NCI-H510A treated with DMSO at 0.1 percent for 48 hours (cell line): Measurements from ENCODE around the gene PCGF6.
A peak's percentile ranks its signal among the peaks of the same experiment; 100 is the strongest.
"Not testable (repeated sequence)": the region's sequence is repeated elsewhere in the genome, so short reads cannot be mapped to it uniquely, and the experiment has no call there.

Experiments
- DNase-seq: peaks from one replicate; lab custom pipeline; 2025; lab: John Stamatoyannopoulos, UW

PCGF6 gene

GRCh38 chr10:103350517-103351260 is at the start of gene PCGF6:
TSS of gene PCGF6 (minus strand) at chr10:103351140. CDS start at chr10:103351066, 74 bp downstream.
- DNase-seq, result peak; percentile 87

- no peak for DNase-seq
These were observed 46.4 kb upstream of the PCGF6 start for GRCh38 chr10:103397191-103397825.

GRCh38 chr10:103396789-103397087 is 45.8 kb upstream of the PCGF6 start:
- no peak for DNase-seq

GRCh38 chr10:103396067-103396788 is 45.3 kb upstream of the PCGF6 start, which contains the start of the genes ATP5MK and PDCD11:
TSS of gene ATP5MK (minus strand) at chr10:103396475. CDS start at chr10:103392457, 4,018 bp downstream.
TSS of gene PDCD11 (plus strand) at chr10:103396626. CDS start at chr10:103398427, 1,801 bp downstream.
- peak; percentile 98 for DNase-seq

- no peak for DNase-seq
These were observed 44.8 kb upstream of the PCGF6 start for GRCh38 chr10:103395754-103396066.

- no peak for DNase-seq
These were observed 43.2 kb upstream of the PCGF6 start for GRCh38 chr10:103394180-103394579.

- DNase-seq, result no peak
These were observed 31.8 kb upstream of the PCGF6 start for GRCh38 chr10:103382769-103383168.

- no peak for DNase-seq
These were observed 23.3 kb upstream of the PCGF6 start for GRCh38 chr10:103374263-103374662.

GRCh38 chr10:103373544-103373943 is 22.6 kb upstream of the PCGF6 start:
- DNase-seq, result no peak

GRCh38 chr10:103367782-103368518 is 17.0 kb upstream of the PCGF6 start, which contains the start of gene TAF5:
TSS of gene TAF5 (plus strand) at chr10:103367976. CDS start at chr10:103367990, 14 bp downstream.
- DNase-seq, result peak; percentile 97

- DNase-seq, result peak; percentile 50
These were observed 16.4 kb upstream of the PCGF6 start for GRCh38 chr10:103367379-103367781.

GRCh38 chr10:103360791-103361190 is 9.9 kb upstream of the PCGF6 start:
- not testable (repeated sequence) for DNase-seq

GRCh38 chr10:103359493-103359892 is 8.6 kb upstream of the PCGF6 start:
- not testable (repeated sequence) for DNase-seq

GRCh38 chr10:103355906-103356599 is 5.1 kb upstream of the PCGF6 start:
- no peak for DNase-seq

GRCh38 chr10:103354567-103354966 is 3.6 kb upstream of the PCGF6 start:
- not testable (repeated sequence) for DNase-seq

GRCh38 chr10:103353281-103353680 is 2.3 kb upstream of the PCGF6 start:
- no peak for DNase-seq

GRCh38 chr10:103350175-103350516 is 794 bp downstream of the PCGF6 start:
- DNase-seq, result no peak

- no peak for DNase-seq
These were observed 14.6 kb downstream of the PCGF6 start for GRCh38 chr10:103336370-103336769.

- DNase-seq, result no peak
These were observed 16.4 kb downstream of the PCGF6 start for GRCh38 chr10:103334567-103334966.

- peak; percentile 38 for DNase-seq
These were observed 16.9 kb downstream of the PCGF6 start for GRCh38 chr10:103333934-103334520.

- no peak for DNase-seq
These were observed 23.0 kb downstream of the PCGF6 start for GRCh38 chr10:103327906-103328305.
